GM19099 (cell line): ENCODE results near the gene STARD3.

Source experiments
- POLR2A ChIP-seq: IDR thresholded peaks from 3 replicates; pipeline ENCODE4 v1.6.1; 2011; ENCODE audit warnings: low read depth; ENCODE audit not compliant: insufficient read length; ENCODE audit errors: extremely low read depth

STARD3 gene

DNA sequence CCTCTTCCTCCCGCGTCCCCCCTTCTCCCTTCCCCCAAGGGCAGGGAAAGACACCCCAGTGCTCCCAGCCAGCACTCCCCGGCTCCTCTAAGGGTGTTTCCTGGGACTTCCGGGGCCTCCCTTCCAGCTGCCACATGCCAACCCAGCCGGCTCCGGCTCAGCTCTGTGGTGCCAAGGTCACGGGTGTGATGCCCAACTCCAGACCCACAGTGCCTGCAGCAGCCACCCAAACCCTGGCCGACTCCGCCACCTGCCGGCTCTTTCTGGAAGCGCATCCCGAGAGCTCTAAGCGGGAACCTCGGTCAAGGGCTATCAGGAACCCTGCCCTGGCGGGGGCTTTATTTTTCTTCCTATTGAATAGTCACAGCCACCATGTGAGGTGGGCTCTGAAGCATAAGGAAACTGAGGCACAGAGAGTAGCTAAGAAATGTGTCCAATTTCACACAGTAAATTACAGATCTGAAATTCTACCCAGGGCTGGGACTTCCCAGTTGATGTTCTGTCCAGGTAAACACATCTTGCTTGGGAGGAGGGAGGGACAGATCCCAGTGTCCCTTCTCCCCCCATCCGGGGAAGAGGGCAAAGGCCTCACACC lies 13.5 kb upstream of the STARD3 start:
- no peak for TF ChIP-seq POLR2A

DNA sequence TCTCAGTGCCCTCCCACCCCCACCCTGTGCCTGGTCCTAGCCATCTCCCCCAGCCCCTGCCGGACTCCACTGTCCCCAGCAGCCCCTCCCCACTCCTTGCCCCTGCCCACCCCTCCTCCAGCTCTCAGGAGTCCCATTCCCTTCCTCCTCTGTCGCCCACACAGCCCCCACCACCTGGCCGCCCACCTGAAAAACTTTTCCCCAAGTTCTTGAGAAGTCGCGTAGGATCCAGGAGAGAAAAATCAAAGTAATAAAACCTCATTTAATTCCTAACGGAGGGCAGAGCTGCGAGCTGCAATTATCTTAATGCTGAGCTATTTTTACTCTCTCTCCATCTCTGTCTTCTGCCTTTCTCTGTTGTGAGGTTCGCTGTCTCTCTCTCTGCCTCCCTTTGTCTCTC lies 12.6 kb upstream of the STARD3 start:
- no peak for TF ChIP-seq POLR2A

DNA sequence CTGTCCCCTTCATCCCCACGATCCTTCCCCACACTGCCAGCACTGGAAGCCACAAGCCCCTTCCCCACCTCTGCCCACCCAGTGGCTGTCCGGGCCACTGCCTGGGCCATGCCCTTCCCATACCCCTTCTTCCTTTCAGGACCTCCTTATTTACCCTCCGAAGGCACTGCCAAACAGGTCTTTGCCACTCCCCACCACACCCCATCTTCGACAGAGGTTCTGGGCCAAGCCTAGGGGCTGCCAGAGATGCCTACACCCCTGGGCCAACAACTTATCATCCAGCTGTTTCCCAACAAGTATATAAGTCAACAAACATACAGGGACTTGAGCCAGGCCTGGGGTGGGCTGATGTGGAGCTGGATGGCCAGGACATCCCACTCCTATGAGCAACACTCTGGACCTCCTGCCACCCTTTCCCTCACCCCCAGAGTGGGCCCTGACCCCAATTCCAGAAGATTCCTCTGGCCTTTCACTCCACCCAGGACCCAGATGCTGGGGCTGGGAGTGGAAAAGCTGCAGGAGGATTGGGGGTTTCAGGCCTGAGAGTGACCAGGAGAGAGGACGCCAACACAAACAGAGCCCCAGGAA lies 11.7 kb upstream of the STARD3 start:
- TF ChIP-seq POLR2A = no peak

DNA sequence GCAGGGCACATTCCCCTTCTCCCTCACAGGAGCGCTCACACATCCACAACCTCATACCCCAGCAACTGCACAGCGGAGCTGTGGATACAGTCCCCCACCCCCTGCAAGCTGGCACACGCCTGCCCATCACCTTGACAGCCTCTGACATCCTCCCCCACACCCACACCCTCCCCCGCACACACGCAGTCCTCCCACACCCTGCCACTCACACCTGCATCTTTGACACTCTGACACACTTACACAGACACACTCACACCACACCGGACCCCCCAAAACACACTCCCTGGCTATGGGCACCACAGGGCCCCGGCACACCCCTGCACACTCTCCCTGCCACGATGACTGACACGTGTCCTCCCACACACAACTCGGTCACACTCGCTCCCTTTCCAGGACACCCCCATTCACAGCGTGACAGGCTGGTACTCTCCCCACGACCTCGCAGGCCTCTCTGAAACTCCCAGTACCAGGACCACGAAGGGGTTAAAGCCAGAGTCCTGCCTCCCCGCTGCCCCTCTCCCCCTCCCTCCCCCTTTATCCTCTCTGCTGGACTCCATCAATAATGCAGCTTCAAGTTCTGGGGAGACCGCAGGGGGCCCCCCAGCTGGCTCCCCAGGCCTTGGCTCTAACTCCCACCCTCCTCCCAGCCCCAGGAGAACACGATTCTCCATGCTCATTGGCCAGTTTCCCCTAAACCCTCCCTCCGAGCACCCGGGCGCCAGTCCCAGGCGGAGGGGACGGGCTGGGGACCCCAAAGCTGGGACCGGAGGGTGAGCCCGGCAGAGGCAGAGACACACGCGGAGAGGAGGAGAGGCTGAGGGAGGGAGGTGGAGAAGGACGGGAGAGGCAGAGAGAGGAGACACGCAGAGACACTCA lies 10.5 kb upstream of the STARD3 start, which contains the start of gene PPP1R1B:
Gene PPP1R1B, plus strand, starts transcription at position 782 of the 876 bp plus-strand sequence. CDS start 441 bp downstream, outside the sequence.
- TF ChIP-seq POLR2A = no peak

DNA sequence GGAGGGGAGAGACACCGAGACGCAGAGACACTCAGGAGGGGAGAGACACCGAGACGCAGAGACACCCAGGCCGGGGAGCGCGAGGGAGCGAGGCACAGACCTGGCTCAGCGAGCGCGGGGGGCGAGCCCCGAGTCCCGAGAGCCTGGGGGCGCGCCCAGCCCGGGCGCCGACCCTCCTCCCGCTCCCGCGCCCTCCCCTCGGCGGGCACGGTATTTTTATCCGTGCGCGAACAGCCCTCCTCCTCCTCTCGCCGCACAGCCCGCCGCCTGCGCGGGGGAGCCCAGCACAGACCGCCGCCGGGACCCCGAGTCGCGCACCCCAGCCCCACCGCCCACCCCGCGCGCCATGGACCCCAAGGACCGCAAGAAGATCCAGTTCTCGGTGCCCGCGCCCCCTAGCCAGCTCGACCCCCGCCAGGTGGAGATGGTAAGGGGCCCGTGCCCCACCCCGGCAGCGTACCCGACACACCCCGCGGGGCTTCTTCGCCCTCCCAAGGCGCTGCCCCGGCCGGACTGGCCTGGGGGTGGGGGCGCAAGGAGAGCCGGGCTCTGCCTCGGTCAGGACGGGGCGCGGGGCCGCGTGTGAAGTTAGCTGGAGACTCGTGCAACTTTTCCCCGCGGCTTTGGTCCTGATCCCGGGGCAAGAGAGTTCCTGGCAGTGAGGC lies 9.8 kb upstream of the STARD3 start:
- no peak for TF ChIP-seq POLR2A

DNA sequence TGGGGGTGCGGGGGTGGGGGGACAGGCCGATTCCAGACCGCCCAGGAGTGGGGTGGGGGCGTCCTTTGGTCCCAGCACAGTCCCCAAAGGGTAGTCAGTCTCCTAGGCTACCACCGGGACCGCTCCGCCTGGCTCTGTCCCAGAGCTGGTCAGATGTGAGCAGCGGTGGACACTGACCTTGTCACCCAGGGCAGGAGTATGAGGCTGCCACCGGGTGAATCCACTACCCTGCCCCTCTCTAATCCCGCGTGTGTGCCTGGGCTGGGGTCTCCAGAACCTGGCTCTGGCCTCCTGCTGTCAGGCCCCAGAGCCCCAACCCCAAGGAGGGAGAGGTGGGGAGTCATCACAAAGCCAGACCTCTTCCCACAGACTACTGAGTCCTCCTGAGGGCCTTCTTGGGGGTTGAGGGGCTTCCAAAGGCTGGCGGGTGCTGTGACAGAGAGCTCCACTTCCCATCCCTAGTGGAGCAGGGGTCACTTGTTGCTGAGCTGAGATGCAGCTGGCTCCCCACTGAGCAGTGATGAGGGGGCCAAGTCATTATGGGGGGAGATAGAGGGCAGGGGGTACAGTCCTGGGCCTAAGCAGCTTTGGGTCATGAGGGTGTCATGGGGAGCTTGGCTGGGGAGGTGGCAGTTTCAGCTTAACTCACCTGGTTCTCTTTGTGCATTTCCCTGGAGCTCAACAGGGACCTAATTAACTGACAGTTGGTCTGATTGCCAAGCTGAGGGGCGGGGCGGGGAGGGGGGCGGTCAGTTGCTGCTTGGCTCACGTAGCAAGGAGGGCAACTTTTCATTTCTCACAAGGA lies 9.0 kb upstream of the STARD3 start:
- no peak for TF ChIP-seq POLR2A

DNA sequence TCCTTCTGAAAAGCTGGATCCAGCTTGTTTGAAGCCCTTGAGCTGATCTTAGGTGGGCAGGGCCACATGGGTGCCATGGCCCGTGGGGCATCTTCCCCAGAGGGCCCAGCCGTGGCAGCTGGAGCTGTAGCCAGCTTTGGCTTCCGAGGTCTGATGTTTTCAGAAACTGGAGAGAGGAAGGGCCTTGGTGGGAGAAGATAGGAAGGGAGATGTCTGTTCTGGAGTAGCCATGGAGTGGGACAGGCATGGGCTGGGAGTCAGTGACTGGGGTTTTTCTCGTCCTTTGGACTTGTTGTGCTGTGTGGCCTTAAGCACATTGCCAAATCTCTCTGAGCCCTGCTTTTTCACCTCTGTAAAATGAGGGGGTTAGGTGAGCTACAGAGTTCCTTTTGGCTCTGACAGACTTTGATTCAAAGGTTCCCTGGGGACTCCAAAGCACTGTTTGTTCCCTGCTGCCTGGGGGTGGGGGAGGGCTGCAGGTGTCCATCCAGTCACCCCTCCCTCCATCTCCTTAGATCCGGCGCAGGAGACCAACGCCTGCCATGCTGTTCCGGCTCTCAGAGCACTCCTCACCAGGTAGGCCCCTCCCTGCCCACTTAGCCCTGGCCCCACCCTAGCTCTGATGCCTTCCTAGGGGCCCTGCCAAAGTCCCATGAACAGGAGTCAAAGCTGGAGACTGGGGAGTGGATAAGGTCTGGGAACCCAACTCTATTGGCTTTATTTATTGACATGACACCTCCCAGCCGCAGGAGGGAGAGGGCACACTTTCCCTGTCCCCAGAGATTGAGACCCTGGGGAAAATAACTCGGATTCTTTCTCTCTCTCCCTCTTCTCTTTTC lies 8.1 kb upstream of the STARD3 start:
- no peak for TF ChIP-seq POLR2A

DNA sequence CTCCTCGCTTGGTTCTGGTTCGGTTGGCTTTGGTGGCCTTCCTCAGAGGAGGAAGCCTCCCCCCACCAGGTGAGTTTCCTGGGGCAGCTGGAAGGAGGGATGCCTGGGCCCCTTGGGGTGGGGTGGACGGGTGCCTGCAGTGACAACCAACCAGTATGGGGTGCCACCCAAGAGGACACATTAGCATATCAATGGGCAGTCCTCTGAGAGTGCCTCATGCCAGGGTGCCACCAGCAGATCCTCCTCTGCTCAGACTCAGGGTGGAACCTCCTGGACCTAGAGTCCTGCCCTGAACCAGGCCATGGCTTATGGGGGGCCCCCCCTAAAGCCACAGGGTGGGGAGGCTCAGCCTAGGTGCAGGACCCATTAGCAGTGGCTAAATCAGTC lies 7.5 kb upstream of the STARD3 start:
- TF ChIP-seq POLR2A = no peak

DNA sequence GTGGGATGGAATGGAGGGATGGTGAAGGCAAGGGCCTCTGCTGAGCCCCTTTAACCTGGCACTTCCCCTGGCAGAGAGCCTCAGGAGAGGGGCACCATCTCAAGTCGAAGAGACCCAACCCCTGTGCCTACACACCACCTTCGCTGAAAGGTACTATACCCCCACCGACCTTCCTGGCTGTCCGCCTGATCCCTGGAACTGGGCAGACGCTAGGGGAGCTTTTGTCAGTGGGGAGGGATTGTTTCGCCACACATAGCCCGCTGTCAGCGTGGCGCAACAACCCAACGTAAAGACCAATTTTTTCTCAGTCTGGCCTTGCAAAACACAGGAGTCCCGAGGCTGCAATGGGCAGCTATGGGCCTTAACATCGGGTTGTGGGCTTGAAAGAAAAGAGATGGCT lies 7.0 kb upstream of the STARD3 start:
- TF ChIP-seq POLR2A = no peak

DNA sequence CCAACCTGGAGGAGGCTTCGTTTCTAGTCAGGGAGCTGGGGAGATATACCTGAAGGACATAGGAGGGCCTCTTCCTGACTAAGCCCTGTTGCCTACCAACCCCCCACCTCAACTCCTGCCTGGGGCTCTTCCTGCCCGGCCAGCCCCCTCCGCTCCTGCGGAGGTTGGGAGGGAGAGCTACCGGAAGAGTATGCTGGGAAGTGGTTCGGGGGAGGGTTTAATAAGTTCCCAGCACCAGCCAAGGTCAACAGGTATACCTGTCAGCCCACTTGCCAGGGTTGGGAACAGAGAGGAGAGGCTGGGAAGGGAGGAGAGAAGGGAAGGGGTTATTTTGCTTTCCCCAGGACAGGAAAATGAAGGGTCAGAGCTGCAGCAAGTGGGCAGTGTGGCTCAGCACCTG lies 5.5 kb upstream of the STARD3 start:
- TF ChIP-seq POLR2A = no peak

DNA sequence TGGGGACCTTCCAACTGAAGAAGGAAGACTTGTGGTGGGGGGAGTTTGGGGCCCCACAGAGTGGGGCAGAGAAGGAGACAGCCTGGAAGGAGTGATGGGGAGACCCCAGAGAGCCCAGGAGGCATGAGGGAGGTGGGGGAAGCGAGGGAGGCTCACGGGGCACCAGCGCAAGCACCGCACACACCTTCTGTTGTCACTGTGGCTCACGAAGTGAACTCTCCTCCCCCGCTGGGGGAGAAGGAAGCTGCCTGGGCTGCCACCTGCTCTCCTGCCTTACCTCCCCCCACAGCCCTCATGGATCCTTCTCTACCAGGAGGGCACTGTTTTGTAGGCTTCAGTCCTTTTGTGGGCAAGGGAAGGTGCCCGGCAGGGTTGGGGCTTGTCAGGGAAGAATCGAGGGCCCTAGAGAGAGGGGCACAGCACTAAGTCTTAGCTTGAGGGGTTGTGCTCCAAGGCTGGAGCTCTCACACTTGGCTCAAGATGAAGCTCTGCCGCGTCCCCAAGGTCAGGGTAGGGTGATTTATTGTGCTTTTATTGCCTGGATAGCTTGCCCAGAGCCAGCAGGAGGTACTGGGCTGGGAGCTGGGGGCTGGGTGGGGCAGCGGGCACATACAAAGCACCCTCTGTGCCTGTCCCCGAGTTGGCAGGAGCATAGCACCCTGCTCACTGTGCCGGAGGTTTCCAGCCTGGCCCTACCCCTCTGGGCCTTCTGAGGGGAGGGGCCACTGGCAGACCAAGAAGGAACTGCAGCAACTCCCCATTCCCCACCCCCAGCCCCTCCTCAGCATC lies 4.6 kb upstream of the STARD3 start:
- TF ChIP-seq POLR2A = no peak

DNA sequence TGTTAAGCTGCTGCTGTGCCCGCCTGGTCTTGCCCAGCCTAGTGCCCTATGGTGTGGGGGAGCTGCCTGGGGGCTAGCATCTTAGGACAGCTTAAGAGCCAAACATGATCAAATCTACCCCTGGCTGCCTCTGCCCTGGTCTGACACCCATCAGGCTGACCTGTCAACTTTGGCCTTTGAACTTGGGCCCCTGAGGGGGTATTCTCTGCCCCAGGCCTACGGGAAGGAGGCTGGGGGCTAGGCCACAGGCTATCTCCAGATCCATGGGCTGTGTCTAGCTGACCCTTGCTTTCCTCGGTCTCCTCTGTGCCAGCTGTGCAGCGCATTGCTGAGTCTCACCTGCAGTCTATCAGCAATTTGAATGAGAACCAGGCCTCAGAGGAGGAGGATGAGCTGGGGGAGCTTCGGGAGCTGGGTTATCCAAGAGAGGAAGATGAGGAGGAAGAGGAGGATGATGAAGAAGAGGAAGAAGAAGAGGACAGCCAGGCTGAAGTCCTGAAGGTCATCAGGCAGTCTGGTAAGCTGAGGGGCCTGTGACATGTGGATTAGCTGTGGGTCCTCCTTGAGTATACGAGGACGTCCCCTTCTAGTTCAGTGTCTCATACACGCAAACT lies 3.3 kb upstream of the STARD3 start:
- TF ChIP-seq POLR2A = no peak
